HepG2 (cell line): ENCODE data around the gene RAB33B. TPM values are rescaled to one million over a fixed set of nuclear protein-coding genes. Genes with fewer than 3 reads are reported as not detected.

Experiments
- DNMT1 ChIP-seq: sonication (generic); formaldehyde crosslinking; IDR thresholded peaks from 2 replicates; pipeline ENCODE4 v1.5.1; 2020; ENCODE audit warnings: mild to moderate bottlenecking, missing genetic modification reagents
- IRF9 ChIP-seq: sonication (generic); formaldehyde crosslinking; IDR thresholded peaks from 2 replicates; pipeline ENCODE4 v1.8.0; 2022; ENCODE audit warnings: missing genetic modification reagents, mild to moderate bottlenecking, borderline replicate concordance
- MXD3 ChIP-seq: IDR thresholded peaks from 2 replicates; pipeline ENCODE4 v1.6.1; 2016; ENCODE audit warnings: mild to moderate bottlenecking, missing biosample characterization, missing genetic modification reagents
- SATB2 ChIP-seq: sonication (generic); formaldehyde crosslinking; IDR thresholded peaks from 2 replicates; pipeline ENCODE4 v1.5.0; 2020; ENCODE audit warnings: missing genetic modification reagents
- THAP7 ChIP-seq: sonication (generic); formaldehyde crosslinking; IDR thresholded peaks from 2 replicates; pipeline ENCODE4 v1.8.1; 2023; ENCODE audit warnings: mild to moderate bottlenecking, missing genetic modification reagents
- TIGD3 ChIP-seq: sonication (generic); formaldehyde crosslinking; IDR thresholded peaks from 2 replicates; pipeline ENCODE4 v1.5.1; 2020; ENCODE audit warnings: mild to moderate bottlenecking, missing genetic modification reagents, borderline replicate concordance
- ZBTB4 ChIP-seq: sonication (generic); formaldehyde crosslinking; IDR thresholded peaks from 2 replicates; pipeline ENCODE4 v1.4.0; 2020; ENCODE audit warnings: missing genetic modification reagents, mild to moderate bottlenecking, borderline replicate concordance
- ZNF280D ChIP-seq: sonication (generic); formaldehyde crosslinking; IDR thresholded peaks from 2 replicates; pipeline ENCODE4 v1.5.1; 2020; ENCODE audit warnings: mild to moderate bottlenecking, missing genetic modification reagents
- ZNF367 ChIP-seq: sonication (generic); formaldehyde crosslinking; IDR thresholded peaks from 2 replicates; pipeline ENCODE4 v1.4.0; 2020; ENCODE audit warnings: missing genetic modification reagents, borderline replicate concordance
- ZNF547 ChIP-seq: sonication (generic); formaldehyde crosslinking; IDR thresholded peaks from 2 replicates; pipeline ENCODE4 v1.5.1; 2020; ENCODE audit warnings: mild to moderate bottlenecking, missing genetic modification reagents
- ZNF639 ChIP-seq: conservative IDR thresholded peaks from 2 replicates; pipeline ENCODE4 v1.6.1; 2018; ENCODE audit warnings: missing genetic modification reagents
- ZSCAN31 ChIP-seq: sonication (generic); formaldehyde crosslinking; IDR thresholded peaks from 2 replicates; pipeline ENCODE4 v1.5.0; 2020; ENCODE audit warnings: low read depth, mild to moderate bottlenecking, missing genetic modification reagents
- polyA plus RNA-seq, 8 experiments: library from polyadenylated mRNA; depleted of rRNA in 3 of 8; stranded (reverse) in 7 of 8; unstranded in 1 of 8; fragments of >200 nt; fragmentation: Illumina TruSeq in 4 of 8; extraction: Trizol in 4 of 8; gene quantifications; 2 replicates each; pipeline versions ENCODE4 v1.2.1 to v1.2.3, GENCODE V29; 2011 to 2016; ENCODE audit warnings: low read depth in 4 of 8, missing spikeins in 1 of 8, mixed read lengths in 1 of 8; ENCODE audit not compliant: insufficient read depth in 1 of 8
- total RNA-seq, 5 experiments: library from RNA; depleted of rRNA; stranded (reverse); fragments of >200 nt; fragmentation: Illumina TruSeq; extraction: Trizol; gene quantifications; 2 replicates each; pipeline ENCODE4 v1.2.3, GENCODE V29; 2016; ENCODE audit warnings: low read depth in 1 of 5

RAB33B gene
- total and polyA plus RNA-seq, 2 of the 13 experiments (the other 11 are each of a cell fraction or from before 2014, with no cell fraction given), result 7.6 to 8.1 TPM

GRCh38 chr4:139453371-139454110, 380 bp upstream of the RAB33B start (continued):
- TF ChIP-seq THAP7 (no peak; the same call in 1 of the 2 replicates), ZNF280D (CRISPR knock-in tag) (peak; percentile 86; the same call in 1 of the 2 replicates), DNMT1 (CRISPR knock-in tag) (no peak), ZSCAN31 (peak; percentile 85), ZNF547 (CRISPR knock-in tag) (peak; percentile 84), IRF9 (CRISPR knock-in tag) (no peak; the same call in 1 of the 2 replicates), MXD3 (CRISPR knock-in tag) (peak; percentile 78; the same call in 1 of the 2 replicates), ZNF367 (CRISPR knock-in tag) (no peak; the same call in 1 of the 2 replicates), SATB2 (CRISPR knock-in tag) (peak; percentile 73; the same call in 1 of the 2 replicates), TIGD3 (CRISPR knock-in tag) (no peak), ZBTB4 (CRISPR knock-in tag) (no peak; the same call in 1 of the 2 replicates), ZNF639 (CRISPR knock-in tag) (peak; percentile 49; the same call in 1 of the 2 replicates)
